Measurements from ENCODE around the gene GATA2.

The GATA2 gene

DNA sequence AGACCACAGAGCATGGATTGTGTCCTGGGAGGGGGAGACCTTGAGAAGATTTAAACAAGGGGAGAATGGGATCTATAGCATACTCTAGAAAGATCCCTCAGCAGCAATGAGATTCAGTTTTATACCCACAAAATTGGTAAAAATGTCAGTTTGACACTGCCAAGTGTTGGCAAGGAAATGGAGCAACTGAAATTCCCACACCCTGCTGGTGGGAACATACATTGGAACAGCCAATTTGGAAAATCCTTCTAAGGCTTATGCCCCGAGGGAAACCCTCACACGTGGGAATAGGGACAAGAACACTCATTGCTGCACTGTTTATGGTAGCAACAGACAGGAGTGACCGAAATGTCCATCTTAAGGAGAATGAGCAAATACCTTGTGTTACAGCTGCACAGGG, 21.3 kb downstream of the GATA2 start:
- DNase-seq, result no peak

GRCh38 chr3:128471110-128471509, 21.9 kb downstream of the GATA2 start:
- DNase-seq, result no peak

DNA sequence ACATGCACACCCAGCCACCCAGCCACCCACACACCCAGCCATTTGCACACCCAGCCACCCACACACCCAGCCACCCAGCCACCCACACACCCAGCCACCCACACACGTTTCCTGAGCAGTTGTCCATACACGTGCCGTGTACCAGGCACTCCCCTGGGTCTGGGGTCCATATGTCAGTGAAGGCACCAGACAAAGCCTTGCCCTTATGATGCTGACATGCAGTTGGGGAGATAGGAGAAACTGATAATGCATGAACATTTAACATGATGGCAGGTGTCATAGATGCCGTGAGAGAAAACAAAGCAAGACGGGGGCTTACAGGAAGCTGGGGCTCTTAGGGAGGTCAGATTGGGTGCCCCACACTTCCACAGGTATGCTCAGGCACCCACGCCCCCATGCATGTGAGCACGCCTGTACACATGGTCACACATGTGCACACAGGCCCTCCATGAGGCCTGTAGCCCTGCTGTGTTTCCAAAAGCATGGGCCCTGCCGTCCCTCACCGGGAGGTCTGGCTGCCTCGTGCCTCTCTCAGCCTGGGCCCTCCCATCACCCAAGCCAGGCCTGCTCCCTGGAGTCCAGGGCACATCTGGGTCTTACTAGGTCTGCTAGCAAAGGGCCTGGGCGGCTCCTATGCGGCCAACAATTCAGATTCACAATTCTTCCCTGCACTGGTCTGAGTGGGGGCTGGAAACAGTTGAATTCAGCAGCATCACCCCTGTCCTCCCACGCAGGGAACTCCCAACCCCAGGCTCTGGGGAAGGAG, 22.7 kb downstream of the GATA2 start:
- no peak for DNase-seq

DNA sequence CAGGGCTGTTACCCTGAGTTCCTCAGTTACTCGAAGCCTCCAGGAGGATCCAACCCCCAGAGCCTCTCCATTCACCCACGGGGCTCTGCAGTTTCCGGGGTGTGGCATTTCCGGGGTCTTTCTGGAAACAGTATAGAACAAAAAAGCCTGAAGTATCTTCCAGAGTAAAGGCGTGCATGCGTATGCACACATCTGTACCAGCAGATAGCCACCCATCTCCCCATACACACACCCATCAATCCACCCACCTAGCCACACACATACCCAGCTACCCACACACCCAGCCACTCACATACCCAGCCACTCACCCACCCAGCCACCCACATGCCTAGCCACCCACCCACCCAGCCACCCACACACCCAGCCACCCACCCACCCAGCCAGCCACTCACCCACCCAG, 23.4 kb downstream of the GATA2 start:
- no peak for DNase-seq

DNA sequence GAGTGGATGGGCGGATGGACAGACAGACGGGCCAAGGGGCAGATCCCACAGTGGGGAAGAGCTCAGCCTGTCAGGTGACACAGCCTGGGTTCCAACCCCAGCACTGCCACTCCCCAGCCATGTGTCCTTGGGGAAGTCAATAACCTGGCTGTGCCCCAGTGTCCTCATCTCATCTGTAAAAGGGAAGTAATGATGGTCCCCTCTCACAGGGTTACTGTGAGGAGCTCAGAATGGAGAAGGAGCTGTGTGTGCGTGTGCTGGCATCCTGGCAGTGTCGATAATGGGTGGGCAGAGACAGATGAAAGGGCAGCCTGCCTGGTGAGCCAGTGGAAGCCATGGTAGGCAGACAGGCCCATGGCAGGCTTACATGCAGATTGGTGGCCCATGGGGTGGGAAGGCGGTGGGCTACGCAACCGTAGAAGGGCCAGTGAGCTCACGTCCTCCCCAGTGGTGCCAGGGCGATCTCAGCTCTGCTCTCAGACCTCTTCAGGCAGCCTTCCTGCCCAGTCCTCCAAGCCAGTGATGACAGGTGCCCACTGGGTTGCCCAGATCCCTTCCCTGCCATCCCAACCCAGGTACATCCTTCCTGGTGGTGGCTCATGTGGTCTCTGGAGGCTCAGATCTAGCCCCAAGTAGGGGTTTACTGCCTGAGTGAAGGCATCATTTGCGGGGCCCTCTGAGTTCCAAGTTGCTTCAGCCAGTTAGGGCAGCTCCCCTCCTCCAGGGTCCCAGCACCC, 24.0 kb downstream of the GATA2 start:
- DNase-seq, result no peak

GRCh38 chr3:128468285-128468790, 24.7 kb downstream of the GATA2 start:
- DNase-seq, result no peak

- no peak for DNase-seq
Observed at GRCh38 chr3:128466840-128467541, 26.0 kb downstream of the GATA2 start, which contains the start of gene DNAJB8. Gene DNAJB8, minus strand, starts transcription at chr3:128466890. Its CDS starts 3,645 bp downstream, at chr3:128463245.

DNA sequence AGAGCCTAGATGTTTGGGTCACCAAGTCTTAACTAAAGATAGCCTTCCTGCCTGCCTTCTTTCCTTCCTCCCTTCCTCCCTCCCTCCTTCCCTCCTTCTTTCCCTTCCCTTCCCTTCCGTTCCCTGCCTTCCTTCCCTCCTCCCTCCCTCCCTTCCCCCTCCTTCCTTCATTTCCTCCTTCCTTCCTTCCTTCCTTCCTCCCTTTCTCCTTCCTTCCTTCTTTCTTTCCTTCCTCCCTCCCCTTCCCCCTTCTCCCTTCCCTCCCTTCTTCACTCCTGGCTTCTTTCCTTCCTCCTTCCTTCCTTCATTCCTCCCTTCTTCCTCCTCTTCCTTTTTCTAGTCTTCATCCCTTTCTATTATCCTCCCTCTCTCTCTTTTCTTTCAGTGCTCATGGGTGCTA, 28.3 kb downstream of the GATA2 start:
- no peak for DNase-seq

GRCh38 chr3:128464188-128464587, 28.8 kb downstream of the GATA2 start:
- DNase-seq, result no peak

DNA sequence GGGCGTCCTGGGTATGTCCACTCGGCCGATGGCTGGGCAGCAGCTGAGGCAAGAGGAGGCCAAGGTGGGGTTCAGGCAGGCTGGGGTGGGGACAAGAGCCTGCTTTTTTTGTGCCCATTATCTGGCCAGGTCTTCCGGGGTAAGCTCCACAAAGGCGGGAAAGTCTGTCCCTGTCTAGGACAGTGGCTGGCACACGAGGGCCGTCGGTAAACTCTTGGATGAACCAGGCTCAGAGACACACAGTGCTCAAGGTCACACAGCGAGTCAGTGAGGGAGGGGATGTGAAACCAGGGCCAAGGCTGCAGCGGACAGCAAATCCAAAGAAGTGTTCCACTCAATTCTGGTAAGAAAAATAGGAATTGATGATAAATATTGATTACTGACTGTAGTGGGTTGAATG, 29.2 kb downstream of the GATA2 start:
- DNase-seq, result no peak

- DNase-seq, result no peak
Observed at GRCh38 chr3:128463354-128463753, 29.6 kb downstream of the GATA2 start.

GRCh38 chr3:128462931-128463330, 30.1 kb downstream of the GATA2 start:
- no peak for DNase-seq

DNA sequence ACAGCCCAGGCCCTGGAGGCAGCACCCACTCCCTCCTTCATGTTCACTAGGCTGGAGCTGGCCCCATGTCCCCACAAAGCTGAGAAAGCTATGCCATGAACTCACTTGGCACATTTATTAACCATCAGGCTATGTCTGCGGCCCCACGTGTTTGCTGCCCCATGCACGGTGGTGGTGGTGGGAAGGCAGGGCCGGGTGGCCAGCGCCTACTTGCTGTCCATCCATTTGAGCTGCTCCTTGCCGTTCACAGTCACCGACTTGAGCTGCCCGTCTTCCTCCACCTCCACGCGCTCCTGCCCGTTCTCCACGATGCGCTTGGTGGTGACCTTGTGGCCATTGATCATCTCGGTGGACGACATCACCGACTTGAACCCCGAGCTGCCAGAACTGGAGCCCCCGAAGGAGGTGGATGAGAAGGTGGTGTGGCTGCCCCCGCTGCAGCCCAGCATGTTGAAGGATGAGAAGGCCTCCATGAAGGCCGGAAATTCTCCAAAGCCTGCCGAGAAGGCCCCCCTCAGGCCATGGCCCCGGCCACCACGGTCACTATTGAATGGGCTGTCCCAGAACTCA, 30.6 kb downstream of the GATA2 start:
- no peak for DNase-seq

GRCh38 chr3:128461731-128462130, 31.3 kb downstream of the GATA2 start:
- no peak for DNase-seq

DNA sequence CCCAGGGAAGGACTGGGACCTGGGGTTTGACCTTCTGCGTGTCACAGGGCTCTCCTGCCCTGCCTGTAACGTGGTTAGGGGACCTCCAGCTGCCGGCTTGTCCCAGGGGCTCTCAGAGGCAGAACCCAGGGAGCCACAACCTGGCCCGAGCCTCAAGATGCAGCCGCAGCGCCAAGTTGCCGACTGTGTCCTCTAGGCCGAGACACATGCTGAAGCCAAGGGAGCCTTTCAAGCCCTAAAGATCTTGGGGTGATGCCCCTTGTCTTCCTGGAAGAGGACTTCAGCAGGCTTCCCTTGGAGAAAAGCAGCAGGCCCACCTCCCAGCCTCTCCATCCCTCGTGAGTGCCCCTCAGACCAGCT, 33.6 kb downstream of the GATA2 start:
- DNase-seq, result no peak

GRCh38 chr3:128458746-128459460, 34.1 kb downstream of the GATA2 start:
- DNase-seq, result no peak

DNA sequence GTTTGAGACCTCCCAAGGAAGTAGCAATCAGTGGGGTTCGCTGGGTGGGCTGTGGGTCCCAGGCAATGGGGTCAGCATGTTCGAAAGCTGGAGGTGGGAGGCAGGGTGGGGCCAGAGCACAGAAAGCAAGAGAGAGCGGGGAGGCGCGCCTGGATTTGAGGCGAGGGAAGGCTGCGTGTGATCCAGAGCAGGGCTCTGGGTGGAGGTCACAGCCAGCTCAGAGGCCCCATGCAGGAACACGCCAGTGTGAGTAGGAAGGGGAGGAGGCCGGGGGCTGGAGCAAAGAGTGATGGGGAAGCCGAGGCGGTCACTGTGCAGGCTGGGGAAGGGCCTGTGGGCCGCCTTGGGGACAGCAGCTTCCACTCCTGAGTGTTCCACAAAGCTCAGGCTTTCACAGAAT, 35.1 kb downstream of the GATA2 start:
- DNase-seq, result no peak

DNA sequence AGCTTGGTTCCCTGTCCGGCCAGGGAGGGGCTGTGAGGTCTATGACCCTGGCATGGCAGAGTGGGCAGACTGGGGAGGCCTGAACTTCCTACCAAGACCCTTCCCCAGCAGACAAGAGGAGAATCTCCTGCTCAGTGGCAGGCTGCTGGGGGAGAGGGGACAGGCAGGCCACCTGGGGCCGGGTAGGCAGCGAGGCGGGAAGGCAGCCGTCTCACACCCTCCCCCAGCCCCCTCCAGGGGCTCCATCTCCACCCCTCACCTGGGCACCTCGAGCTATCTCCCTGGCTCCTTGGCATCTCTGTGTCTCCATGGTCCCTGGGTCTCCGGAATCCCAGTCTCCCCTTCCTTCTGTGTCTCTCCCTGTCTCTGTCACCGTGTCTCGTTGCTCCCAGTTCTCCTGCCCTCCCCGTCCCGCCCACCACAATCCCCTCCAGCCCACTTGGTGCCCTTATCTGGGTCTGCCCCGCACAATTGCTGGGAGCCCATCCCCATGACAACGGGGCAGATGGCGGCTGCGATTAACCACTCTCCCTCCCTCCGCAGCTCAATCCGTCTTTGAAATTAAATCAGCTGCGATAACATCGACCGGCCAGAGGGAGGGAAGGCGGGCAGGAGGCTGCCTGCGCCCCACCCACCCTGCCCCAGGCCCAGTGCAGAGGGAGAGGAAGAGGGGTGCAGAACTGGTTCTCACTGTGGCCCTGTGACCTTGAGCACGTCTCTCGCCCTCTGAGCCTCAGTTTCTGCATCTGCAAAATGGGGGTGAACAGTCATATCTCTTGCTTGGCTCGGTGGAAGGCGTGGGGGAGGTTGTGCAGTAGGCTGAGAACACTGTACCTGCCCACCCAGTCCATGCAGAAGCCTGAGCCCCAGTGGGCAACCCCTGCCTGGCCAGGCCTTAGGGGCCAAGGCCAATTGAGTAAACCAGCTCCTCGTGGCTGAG, 36.0 kb downstream of the GATA2 start:
- no peak for DNase-seq

- no peak for DNase-seq
Observed at GRCh38 chr3:128455786-128456748, 36.9 kb downstream of the GATA2 start.

DNA sequence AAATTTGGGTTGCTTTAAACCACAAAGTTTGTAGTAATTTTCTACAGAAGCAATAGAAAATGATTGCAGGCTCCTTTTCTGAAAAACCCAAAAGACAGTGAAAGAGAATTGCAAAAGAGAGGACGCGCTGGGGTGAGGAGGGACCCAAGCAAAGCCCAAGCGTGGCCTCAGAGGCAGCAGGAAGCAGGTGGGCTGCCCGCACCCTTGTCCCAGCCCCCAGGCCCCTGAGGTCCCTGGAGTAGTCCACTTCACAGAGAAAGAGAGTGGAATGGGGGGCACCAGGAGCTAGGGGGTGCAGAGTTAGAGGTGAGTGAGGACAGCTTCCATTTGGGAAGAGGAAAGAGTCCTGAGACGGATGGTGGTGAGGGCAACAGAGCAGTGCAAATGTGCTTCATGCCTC, 37.9 kb downstream of the GATA2 start:
- DNase-seq, result no peak
